Sciatic nerve (tissue), 2 donors: ENCODE data around the gene NRG3. TPM values are rescaled to one million over a fixed set of nuclear protein-coding genes. Genes with fewer than 3 reads are reported as not detected.

Source experiments
- ATAC-seq: fragments of 200-7000 bp; cut with Tn5 transposase; one replicate; pipeline ENCODE4 v1.9.1; 2020; ENCODE audit warnings: mild to moderate bottlenecking, moderate library complexity
- DNase-seq: peaks from one replicate; pipeline ENCODE4 v3.0.0-alpha.2; 2020; ENCODE audit warnings: low spot score
- intact Hi-C: fragments of 100-400 bp; cut with DNase I; formaldehyde crosslinking; loops from one replicate; pipeline ENCODE4 v1.14.2; 2022
- total RNA-seq: library from RNA; stranded (reverse); fragmentation: NEBNext Ultra II Directional; extraction: Animal tissue kit (Norgen Biotek cat#: 25700); gene quantifications from one replicate; pipeline ENCODE4 v1.2.1, GENCODE V29; 2021
- donor health status: DM: no; HTN: no; CAD: no.
- donor health status: DM: no; HTN: no; CAD: no.

NRG3 gene
- total RNA-seq, 1 donor from 2014 or later, result 1.4 TPM

DNA sequence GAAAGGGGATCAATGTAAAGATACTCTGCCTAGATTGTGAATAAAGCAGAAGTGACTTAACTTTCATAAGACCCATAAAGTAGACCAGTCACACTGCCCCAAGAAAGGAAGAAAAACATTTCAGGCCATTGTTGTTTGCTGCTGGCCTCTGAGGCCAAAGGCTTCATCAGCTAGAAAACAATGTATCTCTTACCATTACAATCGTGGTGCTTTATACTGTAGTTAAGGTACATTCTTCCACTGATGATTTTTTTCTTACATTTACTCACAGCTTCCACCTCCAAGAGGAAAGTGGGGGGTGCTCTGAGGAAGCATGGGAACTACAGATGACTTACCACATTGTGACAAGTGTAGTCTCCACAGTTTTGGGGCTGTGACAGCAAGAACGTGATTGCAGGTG, 68.6 kb downstream of the NRG3 start:
- ATAC-seq (no peak), DNase-seq (no peak)
- intact Hi-C loops, result no loop called here

DNA sequence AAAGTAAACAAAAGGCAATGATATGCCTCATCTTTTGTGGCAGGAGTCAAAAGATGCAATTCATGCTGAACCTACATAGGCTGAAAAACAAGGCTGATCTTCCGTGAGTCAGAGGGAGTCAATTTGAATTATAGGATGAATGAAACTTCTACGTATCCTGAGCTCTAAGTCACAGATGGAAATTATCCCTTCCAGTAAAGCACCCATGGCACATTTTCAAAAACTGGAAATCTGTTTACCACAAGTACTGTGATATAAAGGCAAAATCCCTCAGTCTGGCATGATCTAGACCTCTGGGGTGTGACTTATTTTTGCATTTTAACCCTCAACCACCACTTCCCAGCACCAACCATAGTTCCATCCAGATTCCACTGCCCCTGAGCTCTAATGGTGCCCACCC, 69.6 kb downstream of the NRG3 start:
- intact Hi-C loops, result no loop called here
- no peak for ATAC-seq
- no peak for DNase-seq

DNA sequence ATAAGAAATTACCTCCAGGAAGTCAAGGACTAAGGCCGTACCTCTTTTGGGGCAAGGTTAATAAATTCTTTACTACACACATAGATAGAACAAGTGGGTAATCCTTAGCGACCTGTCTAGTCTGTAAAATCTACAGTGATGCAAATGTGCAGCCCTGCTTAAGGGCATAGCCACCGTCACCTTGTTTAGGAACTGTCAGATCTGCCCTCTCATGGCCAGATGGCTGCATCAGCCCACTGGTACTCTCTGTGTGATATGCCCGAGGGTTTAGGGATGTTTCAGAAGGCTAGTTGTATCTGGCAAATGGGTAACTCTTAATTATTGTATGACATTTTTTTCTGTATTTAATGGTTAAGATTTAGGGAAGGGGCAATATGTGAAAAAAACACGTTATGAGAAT, 74.3 kb downstream of the NRG3 start:
- DNase-seq (no peak), ATAC-seq (no peak)
- intact Hi-C loops, result no loop called here

DNA sequence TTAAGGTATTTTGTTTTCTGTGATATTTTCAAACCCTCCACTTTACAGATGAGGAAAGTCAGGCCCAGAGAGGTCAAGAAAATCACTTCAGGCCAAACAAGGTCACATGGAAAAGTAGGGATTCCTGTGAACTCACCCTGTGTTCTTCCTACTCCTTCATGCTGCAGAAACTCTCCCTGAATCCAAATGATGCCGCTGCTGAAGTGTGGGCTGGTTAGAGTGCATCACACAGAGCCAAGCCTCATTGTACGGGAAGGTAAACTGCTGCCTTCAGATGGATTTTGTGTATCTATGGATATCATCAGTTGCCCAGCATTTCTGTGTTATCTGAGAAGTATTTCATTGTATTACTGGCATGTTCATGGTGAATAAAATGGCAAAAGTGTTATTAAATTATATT, 75.4 kb downstream of the NRG3 start:
- DNase-seq, result no peak
- intact Hi-C loops, result no loop called here
- ATAC-seq, result no peak

DNA sequence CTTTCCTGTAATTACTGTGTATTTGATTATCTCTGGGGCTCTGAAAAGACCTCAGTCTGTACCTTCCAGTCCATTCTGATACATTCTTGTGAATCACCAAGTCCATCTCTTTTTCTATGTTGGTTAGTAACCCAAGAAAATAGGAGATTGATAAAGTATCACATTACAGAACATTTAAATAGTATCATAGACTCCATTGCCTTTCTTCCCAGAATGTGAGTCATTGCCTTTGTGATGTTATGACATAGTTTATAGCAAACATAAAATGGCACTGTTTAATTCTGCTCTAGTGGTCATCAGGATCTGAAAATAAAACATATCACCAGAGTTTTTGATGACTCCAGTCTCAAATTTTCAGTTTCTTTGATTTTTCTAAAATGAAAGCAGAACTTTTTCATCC, 78.4 kb downstream of the NRG3 start:
- no peak for DNase-seq
- ATAC-seq, result no peak
- intact Hi-C loops, result no loop called here

DNA sequence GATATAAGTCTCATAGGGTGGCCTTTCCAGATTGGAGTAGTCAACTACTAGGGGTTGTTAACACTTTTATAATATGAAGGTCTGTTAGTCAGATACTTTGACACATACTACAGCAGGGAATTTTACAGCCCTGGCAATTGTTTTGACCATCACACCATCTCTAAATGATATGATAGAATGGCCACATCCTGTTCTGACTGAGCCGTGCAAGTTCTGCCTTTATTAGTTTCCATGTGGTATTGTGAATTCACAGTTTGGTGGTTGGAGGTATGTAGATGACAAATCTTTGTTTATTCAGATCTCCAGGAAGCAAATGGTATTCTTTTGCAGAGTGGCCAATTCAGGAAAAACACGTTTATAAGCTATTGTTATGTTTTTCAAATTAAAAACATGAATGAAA, 83.0 kb downstream of the NRG3 start:
- ATAC-seq (no peak), DNase-seq (no peak)
- intact Hi-C loops, result no loop called here

DNA sequence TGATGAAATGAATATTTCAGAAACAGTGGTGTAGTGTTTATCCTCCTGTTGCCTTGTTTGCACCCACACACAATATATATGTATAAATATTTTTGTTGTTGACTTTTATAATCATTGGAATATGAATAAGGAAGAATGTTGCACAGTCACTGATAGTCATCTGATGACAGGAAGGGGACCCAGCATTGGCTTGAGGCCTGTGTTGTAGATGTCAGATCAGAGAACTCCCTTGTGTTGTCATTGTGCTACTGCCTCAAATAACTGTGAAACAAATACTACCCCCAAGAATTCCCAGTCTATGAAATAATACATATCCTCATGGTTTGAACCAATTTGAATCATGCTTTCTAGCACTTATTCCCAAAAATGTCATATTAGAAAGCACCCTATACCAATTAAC, 84.0 kb downstream of the NRG3 start:
- intact Hi-C loops, result no loop called here
- no peak for DNase-seq
- ATAC-seq, result no peak

DNA sequence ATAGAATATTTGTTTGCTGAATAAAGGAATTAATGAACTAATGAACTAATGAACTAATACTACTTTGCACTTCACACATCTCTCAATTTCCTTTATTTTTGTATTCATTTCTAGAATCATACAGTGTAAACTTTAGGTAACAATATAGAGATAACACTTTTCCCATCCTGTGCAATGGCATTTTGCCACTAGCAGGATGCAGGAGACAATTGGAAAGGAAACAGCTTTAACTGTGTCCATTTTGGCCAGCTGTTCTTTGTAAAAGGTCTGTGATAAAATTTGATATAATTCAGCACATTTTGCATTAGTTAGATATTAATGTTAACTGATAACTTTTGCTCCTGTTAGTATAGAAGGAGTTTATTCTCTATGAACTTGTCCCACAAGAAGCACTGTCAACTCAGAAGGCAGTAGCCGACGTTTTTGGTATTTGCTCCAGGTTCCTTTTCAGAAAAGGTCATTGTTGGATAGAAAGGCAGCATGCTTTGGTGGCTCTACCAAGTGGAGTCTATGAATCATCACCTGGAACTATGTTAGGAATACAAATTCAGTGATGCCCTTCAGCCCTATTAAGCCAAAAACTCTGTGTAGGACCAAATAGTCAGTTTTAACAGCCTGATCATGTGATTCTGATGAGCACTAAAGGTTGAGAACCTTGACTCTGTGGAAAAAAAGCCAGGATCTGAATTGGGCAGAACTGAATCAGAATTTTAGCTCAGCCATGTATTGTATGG, 86.6 kb downstream of the NRG3 start:
- intact Hi-C loops, result no loop called here
- ATAC-seq (no peak), DNase-seq (no peak)

DNA sequence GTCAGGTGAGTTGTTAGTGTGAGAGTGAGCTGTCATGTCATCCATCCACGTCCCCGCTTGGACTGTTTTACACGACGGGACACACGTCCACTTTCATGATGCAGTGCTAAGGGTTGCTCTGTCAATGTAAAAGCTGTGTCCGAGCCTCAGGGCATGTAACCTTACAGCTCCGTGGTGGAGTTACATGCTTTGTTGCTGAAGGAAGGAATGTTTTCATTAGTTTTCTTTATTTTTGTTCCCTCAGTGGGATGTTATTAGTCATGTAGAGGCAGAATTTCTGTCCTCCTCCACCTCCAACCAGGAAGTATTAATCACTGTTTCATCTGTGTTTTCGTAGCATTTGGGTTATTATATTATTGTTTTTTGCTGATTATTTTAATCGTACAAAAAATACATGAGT, 88.6 kb downstream of the NRG3 start:
- intact Hi-C loops, result no loop called here
- DNase-seq (no peak), ATAC-seq (no peak)

DNA sequence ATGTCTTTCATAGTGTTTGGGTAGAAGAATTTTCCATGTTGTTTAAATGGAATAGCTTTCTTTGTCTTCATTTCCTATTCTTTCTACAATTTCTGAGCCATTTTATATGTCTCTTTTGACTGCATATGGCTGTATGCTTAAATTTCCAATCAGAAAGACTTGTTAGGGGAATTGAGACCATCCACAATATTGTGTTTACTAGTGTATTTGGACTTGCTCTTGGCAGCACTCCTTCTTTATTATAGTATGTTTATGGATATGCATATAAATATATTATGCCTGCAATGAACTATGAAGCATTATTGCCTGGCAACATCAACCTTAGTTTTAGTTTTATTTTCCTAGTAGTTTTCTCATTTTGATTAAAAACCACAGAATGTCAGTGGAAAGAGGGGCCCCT, 92.7 kb downstream of the NRG3 start:
- ATAC-seq, result no peak
- DNase-seq, result no peak
- intact Hi-C loops, result no loop called here

DNA sequence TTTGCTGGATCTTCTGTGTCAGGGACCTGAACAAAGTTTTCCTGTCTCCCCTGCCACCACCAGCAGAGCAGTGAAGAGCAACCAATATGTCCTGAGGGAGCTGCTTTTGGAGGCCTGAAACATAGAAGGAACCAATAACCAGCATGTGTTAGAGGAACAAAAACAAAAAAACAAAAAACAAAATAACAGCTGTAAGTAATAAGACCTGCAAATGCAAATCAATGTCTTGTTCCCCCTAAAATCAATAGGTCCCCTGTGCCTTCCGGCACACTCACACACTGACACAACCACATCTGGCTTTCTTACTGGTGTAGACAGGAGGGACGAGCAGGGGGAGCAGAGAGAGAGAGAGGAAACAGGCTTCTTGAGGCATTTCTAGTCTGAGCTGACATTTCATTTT, 94.1 kb downstream of the NRG3 start:
- DNase-seq (no peak), ATAC-seq (no peak)
- intact Hi-C loops, result no loop called here

DNA sequence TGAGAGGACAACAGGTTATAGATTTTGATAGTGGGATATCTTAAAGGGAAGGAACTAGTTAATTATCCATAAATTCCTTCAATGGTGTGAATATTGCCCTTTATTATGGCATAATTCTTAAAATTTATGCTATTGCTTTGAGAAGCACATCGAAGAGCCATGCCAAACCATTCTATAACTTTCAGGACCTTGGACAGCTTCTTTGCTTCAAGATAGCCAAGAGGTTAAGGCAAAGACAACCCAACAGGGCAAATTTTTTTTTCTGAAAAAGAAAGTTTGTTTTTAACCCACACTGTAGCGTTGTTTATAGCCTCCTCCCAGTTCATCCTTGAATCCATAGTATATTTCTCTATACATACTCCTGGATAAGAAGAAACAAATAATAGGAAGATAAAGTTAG, 103.2 kb downstream of the NRG3 start:
- DNase-seq, result no peak
- ATAC-seq, result no peak
- intact Hi-C loops, result no loop called here

DNA sequence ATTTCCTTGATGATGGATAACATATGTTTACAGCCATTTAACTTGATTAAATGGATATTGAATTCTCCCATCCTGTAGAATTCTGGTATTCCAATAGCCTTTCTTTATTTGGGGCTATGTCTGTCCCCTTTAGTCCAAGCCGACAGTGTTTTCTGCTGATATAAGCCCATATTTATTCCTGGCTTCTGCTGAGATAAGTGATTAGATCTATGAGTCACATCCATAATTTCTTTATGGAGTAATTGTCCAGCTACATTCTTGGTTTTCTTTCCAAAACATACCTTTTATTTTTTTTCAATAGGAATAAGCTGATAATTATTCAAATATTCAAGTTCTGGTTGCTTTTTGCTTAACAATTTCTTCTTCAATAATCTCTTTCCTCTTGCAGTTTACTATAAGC, 106.7 kb downstream of the NRG3 start:
- ATAC-seq (no peak), DNase-seq (no peak)
- intact Hi-C loops, result no loop called here

DNA sequence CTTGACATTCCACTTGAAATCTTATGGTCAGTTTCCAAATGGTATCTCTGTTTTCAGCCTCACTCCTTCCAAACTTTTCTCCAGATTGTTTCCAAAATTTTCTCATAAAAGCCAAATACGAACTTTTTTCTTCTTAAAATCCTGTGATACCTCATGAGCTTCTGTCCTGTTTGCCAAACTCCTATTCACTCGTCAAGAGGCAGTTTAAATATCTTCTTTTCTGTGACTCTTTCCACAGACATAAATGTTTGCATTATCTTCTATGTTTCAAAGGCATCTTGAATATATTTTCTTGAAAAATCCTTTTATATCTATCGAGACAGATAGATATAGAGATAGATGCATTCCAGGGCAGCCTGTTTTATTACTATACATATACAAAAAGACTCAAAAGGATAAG, 109.4 kb downstream of the NRG3 start:
- no peak for DNase-seq
- intact Hi-C loops, result no loop called here
- ATAC-seq, result no peak

DNA sequence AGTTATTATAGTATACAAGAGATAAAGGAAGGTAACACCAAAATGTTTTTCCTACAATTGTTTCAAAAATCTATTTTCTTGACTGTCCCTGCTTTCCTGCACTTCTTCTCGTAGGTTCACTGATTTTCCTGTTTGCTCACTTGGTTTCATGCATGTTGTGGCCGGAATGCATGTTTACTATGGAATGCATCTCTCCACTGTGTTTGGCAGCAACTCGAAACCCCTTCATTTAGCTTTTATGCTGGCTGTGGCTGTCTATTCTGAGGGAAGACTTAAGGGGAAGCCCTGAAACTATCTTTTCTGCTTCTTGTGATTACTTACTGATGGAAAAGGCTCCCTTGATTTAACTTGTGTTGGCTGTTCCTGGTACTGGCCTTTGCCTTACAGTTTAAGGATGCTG, 120.3 kb downstream of the NRG3 start:
- DNase-seq, result no peak
- ATAC-seq, result no peak
- intact Hi-C loops, result no loop called here

DNA sequence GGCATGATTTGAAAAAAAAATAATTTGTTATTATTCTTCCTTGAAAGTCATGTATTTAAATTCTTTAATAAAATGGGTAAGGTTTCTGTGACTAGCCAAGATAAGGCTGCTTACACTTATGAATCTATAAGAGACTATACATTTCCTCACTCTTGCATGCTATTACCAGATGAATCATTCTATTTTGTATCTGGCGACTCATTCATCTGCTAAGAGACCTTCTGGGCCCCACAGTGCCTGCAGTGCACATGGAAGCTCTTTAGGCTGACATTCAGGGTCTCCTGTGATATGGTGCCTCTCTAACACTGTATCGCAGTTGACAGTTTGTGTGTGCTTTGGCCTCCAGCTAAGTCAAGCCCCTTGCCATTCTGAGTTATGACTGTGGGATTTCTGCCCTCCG, 121.9 kb downstream of the NRG3 start:
- intact Hi-C loops, result no loop called here
- ATAC-seq (no peak), DNase-seq (no peak)

DNA sequence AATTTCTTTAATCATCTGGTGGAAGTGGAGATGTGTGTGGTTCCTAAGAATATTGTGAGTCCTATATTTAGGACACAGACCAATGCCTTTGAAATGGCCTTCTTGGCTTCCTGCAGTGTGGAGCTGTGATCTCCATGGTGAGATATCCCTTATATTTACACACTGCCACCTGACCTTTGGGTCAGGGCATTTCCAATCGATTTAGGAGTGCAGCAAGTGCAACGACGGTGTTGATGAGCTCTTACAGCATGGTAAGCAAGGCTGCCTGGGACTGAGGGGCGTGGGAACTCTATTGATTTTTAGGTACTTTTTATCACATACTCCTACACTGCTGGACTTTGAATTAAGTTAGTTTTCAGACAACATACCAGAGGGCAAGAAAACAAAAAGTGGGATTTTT, 146.0 kb downstream of the NRG3 start:
- intact Hi-C loops, result no loop called here
- no peak for ATAC-seq
- DNase-seq, result no peak

DNA sequence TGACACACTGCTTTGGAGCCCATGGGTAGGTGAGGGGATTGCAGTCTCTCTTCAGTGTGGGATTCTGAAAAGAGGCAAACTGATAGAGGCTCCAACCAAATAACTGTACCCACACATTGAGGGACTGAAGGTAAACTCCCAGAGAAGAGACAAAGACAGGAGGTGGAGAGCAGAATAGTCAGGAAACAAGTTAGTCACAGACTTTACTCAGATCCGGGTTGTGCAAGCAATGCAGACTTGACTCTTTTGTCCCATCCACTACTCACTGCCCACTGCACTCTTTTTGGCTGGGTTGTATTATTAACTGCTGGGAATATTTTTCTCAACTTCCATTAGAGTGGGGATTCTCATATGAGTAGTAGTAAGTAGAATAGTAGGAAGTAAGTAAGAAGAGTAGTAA, 152.7 kb downstream of the NRG3 start:
- intact Hi-C loops, result no loop called here

DNA sequence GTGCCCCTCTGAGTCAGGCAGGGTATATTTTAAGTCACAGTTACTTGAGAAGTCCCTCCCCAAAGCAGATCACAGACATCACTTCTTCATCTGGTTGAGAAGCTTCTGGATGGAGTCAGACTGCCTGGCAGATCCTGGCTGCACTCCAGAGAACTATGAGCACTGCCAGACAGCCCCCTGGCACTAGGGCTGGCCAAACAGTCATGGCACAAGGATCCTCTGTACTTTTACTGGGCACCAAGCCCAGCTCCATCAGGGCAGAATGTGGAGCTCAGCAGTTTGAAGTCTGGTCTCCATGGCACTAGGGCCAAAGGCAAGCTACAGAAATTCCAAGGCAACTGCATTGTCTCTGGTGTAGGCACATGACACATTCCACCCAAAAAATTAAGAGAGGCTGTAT, 162.1 kb downstream of the NRG3 start:
- peak; percentile 58 for DNase-seq
- ATAC-seq, result peak; percentile 51
- intact Hi-C loops, result no loop called here

More for the DNA sequence above, 152.7 kb downstream of the NRG3 start:
- ATAC-seq (no peak), DNase-seq (no peak)

DNA sequence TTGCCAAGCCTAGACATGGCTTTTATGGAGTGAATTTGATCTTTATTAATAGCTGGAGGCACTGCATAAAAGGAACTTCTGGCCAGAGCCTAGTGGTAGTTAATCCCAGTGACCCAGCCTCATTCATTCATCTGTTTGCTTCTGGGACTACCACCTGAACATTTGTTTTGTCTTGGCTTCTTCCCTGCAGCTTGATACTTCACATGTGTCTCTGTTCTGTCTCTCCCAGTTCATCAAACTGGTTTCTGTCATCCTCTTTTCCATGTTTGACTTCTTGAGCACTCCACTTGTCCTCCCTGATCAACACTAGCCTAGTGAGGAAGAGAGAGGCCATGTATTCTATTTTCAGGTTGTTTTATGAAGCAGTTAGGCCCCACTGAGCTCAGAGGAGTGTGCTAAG, 163.6 kb downstream of the NRG3 start:
- intact Hi-C loops, result no loop called here
- DNase-seq, result no peak
- ATAC-seq, result no peak

DNA sequence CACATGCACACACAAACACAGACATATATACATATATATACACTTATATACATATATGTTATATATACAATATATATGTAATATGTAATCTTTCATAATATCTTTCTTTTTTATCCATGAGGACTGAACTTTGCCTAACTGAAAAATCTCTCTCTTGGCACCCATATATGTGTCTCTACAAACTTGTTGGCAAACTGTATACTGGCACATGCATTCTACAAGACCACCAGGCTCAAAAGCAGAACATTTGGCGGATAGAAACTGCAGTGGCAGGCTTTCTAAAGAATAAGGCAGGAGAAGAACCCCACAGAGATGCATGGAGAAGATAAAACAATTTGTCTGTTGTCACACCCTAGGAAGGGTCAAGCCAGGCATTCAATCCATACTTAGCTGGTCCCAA, 165.3 kb downstream of the NRG3 start:
- no peak for ATAC-seq
- no peak for DNase-seq
- intact Hi-C loops, result no loop called here

DNA sequence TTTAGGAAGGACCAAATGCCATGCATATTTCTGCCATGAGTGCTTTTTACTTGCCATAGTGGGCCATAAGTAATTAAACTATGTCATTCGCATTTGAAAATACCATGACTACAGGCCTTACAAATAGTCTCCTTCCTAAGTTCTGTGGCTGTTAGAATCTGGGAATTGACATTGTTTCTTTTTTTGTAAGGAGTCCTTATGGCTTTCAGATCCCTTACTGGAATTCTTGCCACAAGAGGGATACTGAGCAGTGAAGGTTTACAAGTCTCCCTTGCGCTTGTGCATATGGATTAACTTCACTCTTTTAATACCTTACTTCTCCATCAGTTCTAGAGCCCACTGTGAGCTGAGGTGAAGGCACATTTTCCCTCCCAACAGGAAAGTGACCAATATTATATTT, 166.0 kb downstream of the NRG3 start:
- ATAC-seq, result no peak
- intact Hi-C loops, result no loop called here
- DNase-seq, result no peak
